HG02938 (cell line): ENCODE data around the gene FN1.
"Not testable (repeated sequence)": the region's sequence is repeated elsewhere in the genome, so short reads cannot be mapped to it uniquely, and the experiment has no call there.

ENCODE experiments used
- ATAC-seq: cut with Tn5 transposase; IDR thresholded peaks from one replicate; pipeline ENCODE4 v1.9.1; 2021; ENCODE audit warnings: mild to moderate bottlenecking, moderate library complexity; ENCODE audit not compliant: unreplicated experiment

FN1 gene

GRCh38 chr2:215369181-215369760 lies 66.6 kb downstream of the FN1 start:
- no peak for ATAC-seq

- ATAC-seq, result no peak
Observed at GRCh38 chr2:215368493-215368809, 67.4 kb downstream of the FN1 start.

- no peak for ATAC-seq
Observed at GRCh38 chr2:215367662-215368492, 68.0 kb downstream of the FN1 start.

GRCh38 chr2:215366440-215367032 lies 69.3 kb downstream of the FN1 start:
- no peak for ATAC-seq

- ATAC-seq, result no peak
Observed at GRCh38 chr2:215365184-215365658, 70.6 kb downstream of the FN1 start.

GRCh38 chr2:215364157-215365155 lies 71.4 kb downstream of the FN1 start:
- no peak for ATAC-seq

GRCh38 chr2:215363461-215364156 lies 72.3 kb downstream of the FN1 start:
- no peak for ATAC-seq

GRCh38 chr2:215363039-215363438 lies 72.8 kb downstream of the FN1 start:
- ATAC-seq, result no peak

GRCh38 chr2:215362562-215362904 lies 73.3 kb downstream of the FN1 start:
- no peak for ATAC-seq

- ATAC-seq, result no peak
Observed at GRCh38 chr2:215361876-215362561, 73.8 kb downstream of the FN1 start.

- no peak for ATAC-seq
Observed at GRCh38 chr2:215361211-215361875, 74.5 kb downstream of the FN1 start.

GRCh38 chr2:215360596-215360995 lies 75.3 kb downstream of the FN1 start:
- ATAC-seq, result no peak

- not testable (repeated sequence) for ATAC-seq
Observed at GRCh38 chr2:215360059-215360458, 75.8 kb downstream of the FN1 start.

GRCh38 chr2:215359576-215359922 lies 76.3 kb downstream of the FN1 start:
- ATAC-seq, result no peak

GRCh38 chr2:215358891-215359575 lies 76.8 kb downstream of the FN1 start:
- no peak for ATAC-seq

GRCh38 chr2:215358312-215358845 lies 77.5 kb downstream of the FN1 start:
- no peak for ATAC-seq

- no peak for ATAC-seq
Observed at GRCh38 chr2:215357660-215358059, 78.2 kb downstream of the FN1 start.

GRCh38 chr2:215356948-215357461 lies 78.9 kb downstream of the FN1 start:
- no peak for ATAC-seq
